PC-9 (cell line): ENCODE data around the gene RSPH1. TPM values are rescaled to one million over a fixed set of nuclear protein-coding genes. Genes with fewer than 3 reads are reported as not detected.
A peak's percentile ranks its signal among the peaks of the same experiment; 100 is the strongest.

Experiments
- BruUV-seq: library from RNA; stranded (reverse); fragments of 400-500 nt; replicated peaks from 2 replicates; lab custom pipeline; 2021; lab: Mats Ljungman, UMichigan
- CTCF ChIA-PET: fragments of 300-600 bp; sonication (Branson Sonifier 250); formaldehyde crosslinking; loops from one replicate; lab custom pipeline; 2022; ENCODE audit warnings: antibody characterized with exemption; lab: Charles Lee
- POLR2A ChIA-PET: fragments of 300-600 bp; sonication (Branson Sonifier 250); formaldehyde crosslinking; loops from one replicate; lab custom pipeline; 2022; ENCODE audit warnings: antibody characterized with exemption; ENCODE audit not compliant: unreplicated experiment; lab: Charles Lee
- DNase-seq, 2 experiments: peaks; one replicate each; pipeline versions ENCODE4 v3.0.0 to v3.0.0-alpha.2; 2015 to 2022; ENCODE audit warnings: mixed read lengths in 1 of 2
- H2AFZ ChIP-seq: fragments of 200-600 bp; sonication (generic); 2 replicates; pipeline ENCODE4 v1.8.1; 2017; ENCODE audit warnings: antibody characterized with exemption
- H3F3A ChIP-seq: fragments of 200-600 bp; sonication (generic); 2 replicates; pipeline ENCODE4 v1.8.1; 2017; ENCODE audit warnings: antibody characterized with exemption, mild to moderate bottlenecking, low read depth; ENCODE audit not compliant: insufficient read depth
- H3K27ac ChIP-seq: fragments of 200-600 bp; sonication (generic); 2 replicates; pipeline ENCODE4 v1.6.1; 2016; ENCODE audit warnings: mixed run types
- H3K27me3 ChIP-seq: fragments of 200-600 bp; sonication (generic); 2 replicates; pipeline ENCODE4 v1.6.1; 2016; ENCODE audit warnings: low read depth, mixed run types; ENCODE audit not compliant: insufficient read depth
- H3K36me3 ChIP-seq: fragments of 200-600 bp; sonication (generic); 2 replicates; pipeline ENCODE4 v1.6.1; 2016; ENCODE audit warnings: low read depth, mixed run types
- H3K4me1 ChIP-seq: fragments of 200-600 bp; sonication (generic); replicated peaks from 2 replicates; pipeline ENCODE4 v1.6.1; 2016; ENCODE audit warnings: mixed run types; ENCODE audit not compliant: insufficient read depth
- H3K4me2 ChIP-seq: fragments of 200-600 bp; sonication (generic); 2 replicates; pipeline ENCODE4 v1.6.1; 2017; ENCODE audit warnings: mixed run types
- H3K4me3 ChIP-seq: fragments of 200-600 bp; sonication (generic); 2 replicates; pipeline ENCODE4 v1.6.1; 2016; ENCODE audit warnings: mixed run types
- H3K79me2 ChIP-seq: fragments of 200-600 bp; sonication (generic); 2 replicates; pipeline ENCODE4 v1.6.1; 2017; ENCODE audit warnings: low read depth, mixed run types
- H3K9me2 ChIP-seq: fragments of 200-600 bp; sonication (generic); 2 replicates; pipeline ENCODE4 v1.8.1; 2017; ENCODE audit warnings: mild to moderate bottlenecking; ENCODE audit not compliant: insufficient read depth
- H3K9me3 ChIP-seq: fragments of 200-600 bp; sonication (generic); 2 replicates; pipeline ENCODE4 v1.8.1; 2016; ENCODE audit warnings: low read depth; ENCODE audit not compliant: insufficient read depth
- H4K20me1 ChIP-seq: fragments of 200-600 bp; sonication (generic); 2 replicates; pipeline ENCODE4 v1.8.1; 2017; ENCODE audit not compliant: insufficient read depth
- CTCF ChIP-seq: fragments of 200-600 bp; sonication (generic); conservative IDR thresholded peaks from 2 replicates; pipeline ENCODE4 v1.6.1; 2017; ENCODE audit warnings: mixed run types, antibody characterized with exemption, mild to moderate bottlenecking, moderate library complexity
- EZH2 ChIP-seq: fragments of 200-600 bp; sonication (generic); IDR thresholded peaks from 2 replicates; pipeline ENCODE4 v1.8.0; 2017; ENCODE audit warnings: antibody characterized with exemption, low read depth
- intact Hi-C: fragments of 100-400 bp; cut with micrococcal nuclease; formaldehyde crosslinking; loops from one replicate; pipeline ENCODE4 v1.10.0; 2022; ENCODE audit not compliant: unreplicated experiment
- total RNA-seq: library from RNA; stranded (reverse); gene quantifications from 2 replicates; pipeline ENCODE4 v1.2.3, GENCODE V29; 2021

Gene RSPH1
- total RNA-seq, 1 experiment from 2014 or later = 8.0 TPM

- TF ChIP-seq EZH2 (no peak), CTCF (no peak)
- no TSS peak for BruUV-seq
- Histone ChIP-seq H3K9me2 (no peaks in the 10 kb centered on the region), H3K4me3 (no peak overlapping the region), H3K27ac (peak overlapping the region; percentile 66), H3K36me3 (no peaks in the 10 kb centered on the region), H2AFZ (no peak overlapping the region), H3K4me2 (peak overlapping the region; percentile 30), H3K79me2 (no peaks in the 10 kb centered on the region), H3K9me3 (no peaks in the 10 kb centered on the region), H4K20me1 (no peaks in the 10 kb centered on the region), H3F3A (peaks cover 6% of the 10 kb centered on the region; the same call in 1 of the 2 replicates), H3K4me1 (peaks cover 27% of the 10 kb centered on the region), H3K27me3 (no peaks in the 10 kb centered on the region)
- CTCF ChIA-PET = no interaction called here
- POLR2A ChIA-PET = interaction anchor here (0.6 to 0.7 kb wide), 2 partner anchors 35 to 93 kb away, joined by 6 to 8 read pairs; no protein-coding TSS in a partner anchor
- peak; percentile 18 to 92 for DNase-seq
- intact Hi-C loops = no loop called here
These were observed 4.7 kb upstream of the RSPH1 start for GRCh38 chr21:42500736-42501135.

- Histone ChIP-seq H3K4me3 (no peak overlapping the region), H3K4me2 (peak overlapping the region; percentile 30; the same call in 1 of the 2 replicates), H3K9me3 (no peaks in the 10 kb centered on the region), H3K4me1 (peaks cover 31% of the 10 kb centered on the region), H3F3A (peaks cover 6% of the 10 kb centered on the region; the same call in 1 of the 2 replicates), H3K9me2 (no peaks in the 10 kb centered on the region), H4K20me1 (no peaks in the 10 kb centered on the region), H3K27me3 (no peaks in the 10 kb centered on the region), H2AFZ (no peak overlapping the region), H3K79me2 (no peaks in the 10 kb centered on the region), H3K27ac (peak overlapping the region; percentile 66), H3K36me3 (no peaks in the 10 kb centered on the region)
- intact Hi-C loops = no loop called here
- POLR2A ChIA-PET = no interaction called here
- DNase-seq = no peak
- CTCF ChIA-PET = no interaction called here
- TF ChIP-seq EZH2 (no peak), CTCF (no peak)
- BruUV-seq = no TSS peak
These were observed 4.2 kb upstream of the RSPH1 start for GRCh38 chr21:42500225-42500624.

GRCh38 chr21:42499444-42500112 lies 3.6 kb upstream of the RSPH1 start:
- Histone ChIP-seq H3K79me2 (no peaks in the 10 kb centered on the region), H2AFZ (no peak overlapping the region), H3K4me3 (no peak overlapping the region), H3K4me2 (no peak overlapping the region), H3K27me3 (no peaks in the 10 kb centered on the region), H4K20me1 (no peaks in the 10 kb centered on the region), H3K9me3 (no peaks in the 10 kb centered on the region), H3K9me2 (no peaks in the 10 kb centered on the region), H3F3A (peaks cover 6% of the 10 kb centered on the region; the same call in 1 of the 2 replicates), H3K27ac (no peak overlapping the region), H3K4me1 (peaks cover 35% of the 10 kb centered on the region), H3K36me3 (no peaks in the 10 kb centered on the region)
- no TSS peak for BruUV-seq
- intact Hi-C loops = no loop called here
- TF ChIP-seq EZH2 (no peak), CTCF (no peak)
- ChIA-PET CTCF (no interaction called here), POLR2A (no interaction called here)
- DNase-seq = no peak
